ENCODE measurements around the gene MPV17L2. TPM values are rescaled to one million over a fixed set of nuclear protein-coding genes. Genes with fewer than 3 reads are reported as not detected.

Gene MPV17L2
- total and polyA plus RNA-seq, 2 donors (not counting 1 experiment from before 2014, with no cell fraction given) = 8.6 to 23.0 TPM

DNA sequence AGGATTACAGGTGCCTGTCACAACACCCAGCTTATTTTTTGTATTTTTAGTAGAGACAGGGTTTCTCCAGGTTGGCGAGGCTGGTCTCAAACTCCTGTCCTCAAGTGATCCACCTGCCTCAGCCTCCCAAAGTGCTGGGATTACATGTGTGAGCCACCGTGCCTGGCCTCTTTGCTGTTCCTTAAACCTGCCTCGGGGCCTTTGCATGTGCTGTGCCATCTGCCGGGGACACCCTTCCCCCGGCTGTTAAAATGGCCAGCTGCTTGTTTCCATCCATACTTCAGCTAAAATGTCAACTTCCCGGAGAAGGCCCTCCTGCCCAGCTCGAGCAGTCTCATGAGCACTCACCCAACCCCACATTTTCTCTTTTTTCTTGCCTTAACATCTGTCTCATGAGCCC, 52.3 kb downstream of the MPV17L2 start:
- 71% methylated on average over 7 of the region's 7 CpGs for WGBS (ENCODE audit: insufficient coverage)
- intact Hi-C loops (cut with micrococcal nuclease) = no loop called here
- CTCF ChIA-PET = interaction anchor here (0.7 to 1.5 kb wide), 3 partner anchors 37 to 88 kb away, joined by 3 to 4 read pairs (median 3); no protein-coding TSS in a partner anchor

More for the DNA sequence above, 52.3 kb downstream of the MPV17L2 start:
- H3K9ac ChIP-seq (ENCODE audit: low read length) = no peak overlapping the region
- H3K36me3 ChIP-seq (replicated peaks in 1 of 2; ENCODE audit: control extremely low read depth in 1 of 2, control insufficient read depth in 1 of 2, extremely low read depth in 1 of 2, insufficient read depth in 2 of 2, low read length in 1 of 2) = no peaks in the 10 kb centered on the region
- H3K79me2 ChIP-seq (ENCODE audit: control insufficient read depth, insufficient read depth, low read length) = no peaks in the 10 kb centered on the region
- H3K4me3 Mint-ChIP-seq = no peak overlapping the region
- TF ChIP-seq EZH2 (IDR thresholded peaks at IDR 0.05; ENCODE audit: borderline replicate concordance, insufficient read depth, low read depth, low read length, poor library complexity, severe bottlenecking) = no peak
- TF ChIP-seq, protein P1, sequence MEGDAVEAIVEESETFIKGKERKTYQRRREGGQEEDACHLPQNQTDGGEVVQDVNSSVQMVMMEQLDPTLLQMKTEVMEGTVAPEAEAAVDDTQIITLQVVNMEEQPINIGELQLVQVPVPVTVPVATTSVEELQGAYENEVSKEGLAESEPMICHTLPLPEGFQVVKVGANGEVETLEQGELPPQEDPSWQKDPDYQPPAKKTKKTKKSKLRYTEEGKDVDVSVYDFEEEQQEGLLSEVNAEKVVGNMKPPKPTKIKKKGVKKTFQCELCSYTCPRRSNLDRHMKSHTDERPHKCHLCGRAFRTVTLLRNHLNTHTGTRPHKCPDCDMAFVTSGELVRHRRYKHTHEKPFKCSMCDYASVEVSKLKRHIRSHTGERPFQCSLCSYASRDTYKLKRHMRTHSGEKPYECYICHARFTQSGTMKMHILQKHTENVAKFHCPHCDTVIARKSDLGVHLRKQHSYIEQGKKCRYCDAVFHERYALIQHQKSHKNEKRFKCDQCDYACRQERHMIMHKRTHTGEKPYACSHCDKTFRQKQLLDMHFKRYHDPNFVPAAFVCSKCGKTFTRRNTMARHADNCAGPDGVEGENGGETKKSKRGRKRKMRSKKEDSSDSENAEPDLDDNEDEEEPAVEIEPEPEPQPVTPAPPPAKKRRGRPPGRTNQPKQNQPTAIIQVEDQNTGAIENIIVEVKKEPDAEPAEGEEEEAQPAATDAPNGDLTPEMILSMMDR (IDR thresholded peaks at IDR 0.05) = no peak
- H3K4me2 ChIP-seq (replicated peaks; ENCODE audit: low read depth, low read length, poor library complexity, severe bottlenecking) = no peak overlapping the region
- no peak overlapping the region for H3K27ac ChIP-seq (ENCODE audit: low read length in 2 of 2)
- no peak overlapping the region for H3K4me3 ChIP-seq (ENCODE audit: control extremely low read depth in 1 of 5, extremely low read depth in 1 of 5, insufficient read depth in 1 of 5, low read depth in 2 of 5, low read length in 4 of 5)
- H3K9me3 Mint-ChIP-seq (ENCODE audit: insufficient read depth) = no peaks in the 10 kb centered on the region
- H2AFZ ChIP-seq (ENCODE audit: insufficient read depth, low read depth, low read length, poor library complexity, severe bottlenecking) = no peak overlapping the region
- no peak overlapping the region for H3K27ac Mint-ChIP-seq
- H3K27me3 ChIP-seq (replicated peaks in 1 of 4; ENCODE audit: control extremely low read depth in 1 of 4, control insufficient read depth in 3 of 4, insufficient read depth in 4 of 4, low read length in 3 of 4) = peaks cover 0 to 9% (median 0%) of the 10 kb centered on the region in 4 experiments
- H4K20me1 ChIP-seq (ENCODE audit: control insufficient read depth, insufficient read depth, low read length, poor library complexity, severe bottlenecking) = no peaks in the 10 kb centered on the region
- no peaks in the 10 kb centered on the region for H3K4me1 Mint-ChIP-seq
- ATAC-seq (ENCODE audit: low read depth) (no peak), DNase-seq (no peak)
- peaks cover 0 to 4% (median 0%) of the 10 kb centered on the region in 3 donors for H3K9me3 ChIP-seq (ENCODE audit: control extremely low read depth in 1 of 3, control insufficient read depth in 2 of 3, insufficient read depth in 1 of 3, low read length in 2 of 3)
- POLR2A ChIA-PET = interaction anchor here (0.6 kb wide), 1 partner anchor 11 kb away, joined by 5 read pairs; no protein-coding TSS in a partner anchor
- no peaks in the 10 kb centered on the region for H3K4me1 ChIP-seq (ENCODE audit: control insufficient read depth in 2 of 2, insufficient read depth in 2 of 2, low read length in 2 of 2)
- peaks cover 4% of the 10 kb centered on the region for H3K27me3 Mint-ChIP-seq

Small RNA genes lying within 50 kb of the gene (small RNA-seq; reads per million reads assigned to genes)
- gene IFI30 (ENCODE audit: insufficient read length, low read depth, low replicate concordance) = not detected

Other genes with a start within 250 kb of the MPV17L2 start
- not detected in 2 replicates for gene KCNN1, start 226.1 kb upstream of the MPV17L2 start, total RNA-seq
- gene KCNN1, start 226.1 kb upstream of the MPV17L2 start, polyA plus RNA-seq = 0.04 TPM in 1 of 2 replicates, not detected in the other
- gene ARRDC2, start 185.0 kb upstream of the MPV17L2 start, total RNA-seq = 639 and 667 TPM in 2 replicates
- 131 and 202 TPM in 2 replicates for gene ARRDC2, start 185.0 kb upstream of the MPV17L2 start, polyA plus RNA-seq
- 24.5 and 24.8 TPM in 2 replicates for gene IL12RB1, start 106.3 kb upstream of the MPV17L2 start, total RNA-seq
- 17.9 and 18.8 TPM in 2 replicates for gene IL12RB1, start 106.3 kb upstream of the MPV17L2 start, polyA plus RNA-seq
- gene MAST3, start 95.4 kb upstream of the MPV17L2 start, total RNA-seq = 85.5 and 90.7 TPM in 2 replicates
- gene MAST3, start 95.4 kb upstream of the MPV17L2 start, polyA plus RNA-seq = 43.5 and 48.7 TPM in 2 replicates
- gene PIK3R2, start 40.1 kb upstream of the MPV17L2 start, total RNA-seq = 13.7 and 15.8 TPM in 2 replicates
- gene PIK3R2, start 40.1 kb upstream of the MPV17L2 start, polyA plus RNA-seq = 8.5 and 8.9 TPM in 2 replicates
- gene IFI30, start 19.4 kb upstream of the MPV17L2 start, total RNA-seq = 171 TPM in 2 replicates
- 74.5 and 222 TPM in 2 replicates for gene IFI30, start 19.4 kb upstream of the MPV17L2 start, polyA plus RNA-seq
- 9.6 and 10.4 TPM in 2 replicates for gene RAB3A, start 10.8 kb downstream of the MPV17L2 start, total RNA-seq
- 5.3 and 7.7 TPM in 2 replicates for gene RAB3A, start 10.8 kb downstream of the MPV17L2 start, polyA plus RNA-seq
- not detected in 2 replicates for gene PDE4C, start 33.2 kb downstream of the MPV17L2 start, total RNA-seq
- 0.13 TPM in 1 of 2 replicates, not detected in the other for gene PDE4C, start 33.2 kb downstream of the MPV17L2 start, polyA plus RNA-seq
- 63.6 and 67.7 TPM in 2 replicates for gene IQCN, start 81.2 kb downstream of the MPV17L2 start, total RNA-seq
- gene IQCN, start 81.2 kb downstream of the MPV17L2 start, polyA plus RNA-seq = 52.0 and 106 TPM in 2 replicates
- gene JUND, start 88.4 kb downstream of the MPV17L2 start, total RNA-seq = 608 and 628 TPM in 2 replicates
- gene JUND, start 88.4 kb downstream of the MPV17L2 start, polyA plus RNA-seq = 5,593 and 7,730 TPM in 2 replicates
- gene LSM4, start 129.9 kb downstream of the MPV17L2 start, total RNA-seq = 66.3 and 70.0 TPM in 2 replicates
- gene LSM4, start 129.9 kb downstream of the MPV17L2 start, polyA plus RNA-seq = 79.2 and 86.1 TPM in 2 replicates
- gene PGPEP1, start 147.4 kb downstream of the MPV17L2 start, total RNA-seq = 14.1 and 17.6 TPM in 2 replicates
- gene PGPEP1, start 147.4 kb downstream of the MPV17L2 start, polyA plus RNA-seq = 16.3 and 20.9 TPM in 2 replicates
- not detected in 2 replicates for gene GDF15, start 192.9 kb downstream of the MPV17L2 start, total RNA-seq
- gene GDF15, start 192.9 kb downstream of the MPV17L2 start, polyA plus RNA-seq = 0.17 and 0.19 TPM in 2 replicates
- gene LRRC25, start 204.4 kb downstream of the MPV17L2 start, total RNA-seq = 2.4 and 2.8 TPM in 2 replicates
- 3.3 and 5.7 TPM in 2 replicates for gene LRRC25, start 204.4 kb downstream of the MPV17L2 start, polyA plus RNA-seq
- 37.0 and 43.5 TPM in 2 replicates for gene SSBP4, start 226.2 kb downstream of the MPV17L2 start, total RNA-seq
- 53.5 and 64.2 TPM in 2 replicates for gene SSBP4, start 226.2 kb downstream of the MPV17L2 start, polyA plus RNA-seq
- 17.6 and 22.6 TPM in 2 replicates for gene ISYNA1, start 244.9 kb downstream of the MPV17L2 start, total RNA-seq
- 28.3 and 41.9 TPM in 2 replicates for gene ISYNA1, start 244.9 kb downstream of the MPV17L2 start, polyA plus RNA-seq